ENCODE measurements around the gene KIAA1217. TPM values are rescaled to one million over a fixed set of nuclear protein-coding genes. Genes with fewer than 3 reads are reported as not detected.

Gene KIAA1217
- total RNA-seq = 1.7 and 2.0 TPM in 2 replicates

GRCh38 chr10:24208661-24209431, at the start of gene KIAA1217:
KIAA1217 (plus strand) TSS chr10:24209138; CDS start chr10:24209194, 56 bp downstream.
- H3K4me1 Mint-ChIP-seq = peaks cover 32% of the 10 kb centered on the region
- no peaks in the 10 kb centered on the region for H3K36me3 Mint-ChIP-seq (ENCODE audit: low read depth)
- peak within 1 kb of the TSS; percentile 90 for H3K27ac Mint-ChIP-seq
- DNase-seq = peak; percentile 61
- peaks cover 34% of the 10 kb centered on the region for H3K27me3 Mint-ChIP-seq
- peak within 1 kb of the TSS; percentile 72 for H3K4me3 Mint-ChIP-seq
- intact Hi-C loops (cut with micrococcal nuclease) = loop anchor here (1.0 to 5.0 kb wide), 3 partner anchors 257 to 1832 kb away; no protein-coding TSS in a partner anchor
- H3K9me3 Mint-ChIP-seq = peaks cover 4% of the 10 kb centered on the region

GRCh38 chr10:24162206-24162985, 46.5 kb upstream of the KIAA1217 start:
- no peaks in the 10 kb centered on the region for H3K36me3 Mint-ChIP-seq (ENCODE audit: low read depth)
- H3K9me3 Mint-ChIP-seq = peaks cover 12% of the 10 kb centered on the region
- intact Hi-C loops (cut with micrococcal nuclease) = no loop called here
- H3K4me3 Mint-ChIP-seq = no peak overlapping the region
- H3K27me3 Mint-ChIP-seq = no peaks in the 10 kb centered on the region
- H3K4me1 Mint-ChIP-seq = no peaks in the 10 kb centered on the region
- no peak overlapping the region for H3K27ac Mint-ChIP-seq
- no peak for DNase-seq

- intact Hi-C loops (cut with micrococcal nuclease) = no loop called here
- Mint-ChIP-seq H3K27me3 (no peaks in the 10 kb centered on the region), H3K9me3 (peaks cover 6% of the 10 kb centered on the region), H3K4me3 (no peak overlapping the region), H3K4me1 (no peaks in the 10 kb centered on the region), H3K27ac (no peak overlapping the region), H3K36me3 (ENCODE audit: low read depth) (no peaks in the 10 kb centered on the region)
- DNase-seq = no peak
Measured at GRCh38 chr10:24163485-24163884, 45.5 kb upstream of the KIAA1217 start.

- Mint-ChIP-seq H3K27ac (no peak overlapping the region), H3K4me1 (no peaks in the 10 kb centered on the region), H3K27me3 (no peaks in the 10 kb centered on the region), H3K36me3 (ENCODE audit: low read depth) (no peaks in the 10 kb centered on the region), H3K9me3 (peaks cover 6% of the 10 kb centered on the region), H3K4me3 (no peak overlapping the region)
- DNase-seq = no peak
- intact Hi-C loops (cut with micrococcal nuclease) = no loop called here
Measured at GRCh38 chr10:24168258-24169170, 40.4 kb upstream of the KIAA1217 start.

GRCh38 chr10:24170199-24170598, 38.7 kb upstream of the KIAA1217 start:
- intact Hi-C loops (cut with micrococcal nuclease) = no loop called here
- Mint-ChIP-seq H3K4me3 (no peak overlapping the region), H3K36me3 (ENCODE audit: low read depth) (no peaks in the 10 kb centered on the region), H3K27me3 (no peaks in the 10 kb centered on the region), H3K9me3 (no peaks in the 10 kb centered on the region), H3K27ac (no peak overlapping the region), H3K4me1 (no peaks in the 10 kb centered on the region)
- DNase-seq = no peak

GRCh38 chr10:24172909-24173308, 36.0 kb upstream of the KIAA1217 start:
- no peak overlapping the region for H3K4me3 Mint-ChIP-seq

GRCh38 chr10:24174014-24174413, 34.9 kb upstream of the KIAA1217 start:
- H3K4me1 Mint-ChIP-seq = no peaks in the 10 kb centered on the region
- no peaks in the 10 kb centered on the region for H3K36me3 Mint-ChIP-seq (ENCODE audit: low read depth)
- no peak overlapping the region for H3K27ac Mint-ChIP-seq
- H3K4me3 Mint-ChIP-seq = no peak overlapping the region
- intact Hi-C loops (cut with micrococcal nuclease) = no loop called here
- H3K9me3 Mint-ChIP-seq = no peaks in the 10 kb centered on the region
- H3K27me3 Mint-ChIP-seq = no peaks in the 10 kb centered on the region
- DNase-seq = no peak

More at GRCh38 chr10:24172909-24173308, 36.0 kb upstream of the KIAA1217 start:
- no peak overlapping the region for H3K27ac Mint-ChIP-seq
- DNase-seq = no peak
- H3K27me3 Mint-ChIP-seq = no peaks in the 10 kb centered on the region
- no peaks in the 10 kb centered on the region for H3K9me3 Mint-ChIP-seq
- intact Hi-C loops (cut with micrococcal nuclease) = no loop called here
- H3K36me3 Mint-ChIP-seq (ENCODE audit: low read depth) = no peaks in the 10 kb centered on the region
- no peaks in the 10 kb centered on the region for H3K4me1 Mint-ChIP-seq

GRCh38 chr10:24176658-24177057, 32.3 kb upstream of the KIAA1217 start:
- intact Hi-C loops (cut with micrococcal nuclease) = no loop called here
- Mint-ChIP-seq H3K27me3 (no peaks in the 10 kb centered on the region), H3K9me3 (no peaks in the 10 kb centered on the region)

GRCh38 chr10:24177636-24178035, 31.3 kb upstream of the KIAA1217 start:
- no peak for DNase-seq
- Mint-ChIP-seq H3K4me1 (no peaks in the 10 kb centered on the region), H3K27me3 (no peaks in the 10 kb centered on the region), H3K27ac (no peak overlapping the region), H3K9me3 (no peaks in the 10 kb centered on the region), H3K36me3 (ENCODE audit: low read depth) (no peaks in the 10 kb centered on the region), H3K4me3 (no peak overlapping the region)
- intact Hi-C loops (cut with micrococcal nuclease) = no loop called here

More at GRCh38 chr10:24176658-24177057, 32.3 kb upstream of the KIAA1217 start:
- Mint-ChIP-seq H3K36me3 (ENCODE audit: low read depth) (no peaks in the 10 kb centered on the region), H3K4me3 (no peak overlapping the region), H3K4me1 (no peaks in the 10 kb centered on the region), H3K27ac (no peak overlapping the region)
- no peak for DNase-seq

- DNase-seq = no peak
- H3K4me3 Mint-ChIP-seq = no peak overlapping the region
- H3K36me3 Mint-ChIP-seq (ENCODE audit: low read depth) = no peaks in the 10 kb centered on the region
- H3K27ac Mint-ChIP-seq = no peak overlapping the region
- intact Hi-C loops (cut with micrococcal nuclease) = no loop called here
- no peaks in the 10 kb centered on the region for H3K27me3 Mint-ChIP-seq
- no peaks in the 10 kb centered on the region for H3K4me1 Mint-ChIP-seq
- H3K9me3 Mint-ChIP-seq = no peaks in the 10 kb centered on the region
Measured at GRCh38 chr10:24180891-24181290, 28.0 kb upstream of the KIAA1217 start.

- no peak for DNase-seq
- Mint-ChIP-seq H3K4me3 (no peak overlapping the region), H3K9me3 (no peaks in the 10 kb centered on the region), H3K27me3 (no peaks in the 10 kb centered on the region), H3K4me1 (no peaks in the 10 kb centered on the region), H3K27ac (no peak overlapping the region), H3K36me3 (ENCODE audit: low read depth) (no peaks in the 10 kb centered on the region)
- intact Hi-C loops (cut with micrococcal nuclease) = no loop called here
Measured at GRCh38 chr10:24184455-24184854, 24.5 kb upstream of the KIAA1217 start.

- Mint-ChIP-seq H3K36me3 (ENCODE audit: low read depth) (no peaks in the 10 kb centered on the region), H3K27me3 (peaks cover 4% of the 10 kb centered on the region), H3K4me3 (no peak overlapping the region), H3K9me3 (no peaks in the 10 kb centered on the region), H3K4me1 (no peaks in the 10 kb centered on the region), H3K27ac (no peak overlapping the region)
- intact Hi-C loops (cut with micrococcal nuclease) = loop anchor here (10.0 kb wide), 1 partner anchor 879 kb away; no protein-coding TSS in a partner anchor
- no peak for DNase-seq
Measured at GRCh38 chr10:24193330-24193729, 15.6 kb upstream of the KIAA1217 start.

GRCh38 chr10:24197263-24197662, 11.7 kb upstream of the KIAA1217 start:
- intact Hi-C loops (cut with micrococcal nuclease) = loop anchor here (2.0 to 10.0 kb wide), 2 partner anchors 882 to 1038 kb away; no protein-coding TSS in a partner anchor
- Mint-ChIP-seq H3K27me3 (peaks cover 8% of the 10 kb centered on the region), H3K9me3 (no peaks in the 10 kb centered on the region), H3K4me3 (no peak overlapping the region), H3K36me3 (ENCODE audit: low read depth) (no peaks in the 10 kb centered on the region), H3K27ac (no peak overlapping the region), H3K4me1 (no peaks in the 10 kb centered on the region)
- DNase-seq = no peak
